A549 treated with GW870086 at 1 μM for 4 hours (cell line): ENCODE data around the gene GFI1B. TPM values are rescaled to one million over a fixed set of nuclear protein-coding genes. Genes with fewer than 3 reads are reported as not detected.

ENCODE experiments used
- total RNA-seq: library from RNA; stranded (reverse); fragments of 200-300 nt; extraction: Qiagen RNA extraction; gene quantifications from 5 replicates; pipeline ENCODE4 v1.2.3, GENCODE V29; 2022; ENCODE audit warnings: low read depth

GFI1B gene
- not detected in 5 replicates for total RNA-seq

GRCh38 chr9:132978451-132979131, at the start of gene GFI1B:
Gene GFI1B (plus strand): TSS chr9:132978694. CDS start chr9:132986679, 7,985 bp downstream.

GRCh38 chr9:132944294-132945185, 34.0 kb upstream of the GFI1B start, which contains the start of gene TSC1:
Gene TSC1 (minus strand): TSS chr9:132944616. CDS start chr9:132928872, 15,744 bp downstream.

GRCh38 chr9:133030317-133031129, 52.0 kb downstream of the GFI1B start, which contains the start of gene GTF3C5:
Gene GTF3C5 (plus strand): TSS chr9:133030997. CDS start chr9:133031012, 15 bp downstream.

Other genes starting within 250 kb of the GFI1B start
- 0.79 to 1.4 TPM (median 1.1 TPM) in 5 replicates for gene AK8, start 100.4 kb upstream of the GFI1B start, total RNA-seq
- 4.1 to 5.3 TPM (median 4.9 TPM) in 5 replicates for gene SPACA9, start 99.8 kb upstream of the GFI1B start, total RNA-seq
- 13.7 to 18.1 TPM (median 15.4 TPM) in 5 replicates for gene TSC1, start 34.1 kb upstream of the GFI1B start, total RNA-seq
- 57.7 to 66.6 TPM (median 61.8 TPM) in 5 replicates for gene GTF3C5, start 52.3 kb downstream of the GFI1B start, total RNA-seq
- 0.46 to 0.71 TPM (median 0.63 TPM) in 5 replicates for gene CEL, start 83.3 kb downstream of the GFI1B start, total RNA-seq
- gene RALGDS, start 142.5 kb downstream of the GFI1B start, total RNA-seq = 22.0 to 27.2 TPM (median 25.6 TPM) in 5 replicates
- gene GBGT1, start 185.2 kb downstream of the GFI1B start, total RNA-seq = 1.7 to 2.8 TPM (median 2.4 TPM) in 5 replicates
- not detected in 5 replicates for gene OBP2B, start 230.6 kb downstream of the GFI1B start, total RNA-seq